ENCODE measurements around the gene TOX3.

GRCh38 chr16:52526830-52527229 lies 20.1 kb downstream of the TOX3 start:
- TF ChIP-seq, protein P1, sequence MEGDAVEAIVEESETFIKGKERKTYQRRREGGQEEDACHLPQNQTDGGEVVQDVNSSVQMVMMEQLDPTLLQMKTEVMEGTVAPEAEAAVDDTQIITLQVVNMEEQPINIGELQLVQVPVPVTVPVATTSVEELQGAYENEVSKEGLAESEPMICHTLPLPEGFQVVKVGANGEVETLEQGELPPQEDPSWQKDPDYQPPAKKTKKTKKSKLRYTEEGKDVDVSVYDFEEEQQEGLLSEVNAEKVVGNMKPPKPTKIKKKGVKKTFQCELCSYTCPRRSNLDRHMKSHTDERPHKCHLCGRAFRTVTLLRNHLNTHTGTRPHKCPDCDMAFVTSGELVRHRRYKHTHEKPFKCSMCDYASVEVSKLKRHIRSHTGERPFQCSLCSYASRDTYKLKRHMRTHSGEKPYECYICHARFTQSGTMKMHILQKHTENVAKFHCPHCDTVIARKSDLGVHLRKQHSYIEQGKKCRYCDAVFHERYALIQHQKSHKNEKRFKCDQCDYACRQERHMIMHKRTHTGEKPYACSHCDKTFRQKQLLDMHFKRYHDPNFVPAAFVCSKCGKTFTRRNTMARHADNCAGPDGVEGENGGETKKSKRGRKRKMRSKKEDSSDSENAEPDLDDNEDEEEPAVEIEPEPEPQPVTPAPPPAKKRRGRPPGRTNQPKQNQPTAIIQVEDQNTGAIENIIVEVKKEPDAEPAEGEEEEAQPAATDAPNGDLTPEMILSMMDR (conservative IDR thresholded peaks at IDR 0.05; ENCODE audit: low read depth in 2 of 2): no peak
- TF ChIP-seq STAT1 (IDR thresholded peaks at IDR 0.05; ENCODE audit: unreplicated experiment): no peak
- TF ChIP-seq ZNF114 (CRISPR knock-in tag; IDR thresholded peaks at IDR 0.05): no peak
- TF ChIP-seq CREB1 (CRISPR knock-in tag; IDR thresholded peaks at IDR 0.05; ENCODE audit: low read depth): no peak
- TF ChIP-seq EZH2 (IDR thresholded peaks at IDR 0.05; ENCODE audit: low read depth, unreplicated experiment): no peak
- TF ChIP-seq EZH2phosphoT487 (IDR thresholded peaks at IDR 0.05; ENCODE audit: unreplicated experiment): no peak
- no peak for TF ChIP-seq POLR2AphosphoS5 (IDR thresholded peaks at IDR 0.05; ENCODE audit: low read depth)
- TF ChIP-seq, protein P2, sequence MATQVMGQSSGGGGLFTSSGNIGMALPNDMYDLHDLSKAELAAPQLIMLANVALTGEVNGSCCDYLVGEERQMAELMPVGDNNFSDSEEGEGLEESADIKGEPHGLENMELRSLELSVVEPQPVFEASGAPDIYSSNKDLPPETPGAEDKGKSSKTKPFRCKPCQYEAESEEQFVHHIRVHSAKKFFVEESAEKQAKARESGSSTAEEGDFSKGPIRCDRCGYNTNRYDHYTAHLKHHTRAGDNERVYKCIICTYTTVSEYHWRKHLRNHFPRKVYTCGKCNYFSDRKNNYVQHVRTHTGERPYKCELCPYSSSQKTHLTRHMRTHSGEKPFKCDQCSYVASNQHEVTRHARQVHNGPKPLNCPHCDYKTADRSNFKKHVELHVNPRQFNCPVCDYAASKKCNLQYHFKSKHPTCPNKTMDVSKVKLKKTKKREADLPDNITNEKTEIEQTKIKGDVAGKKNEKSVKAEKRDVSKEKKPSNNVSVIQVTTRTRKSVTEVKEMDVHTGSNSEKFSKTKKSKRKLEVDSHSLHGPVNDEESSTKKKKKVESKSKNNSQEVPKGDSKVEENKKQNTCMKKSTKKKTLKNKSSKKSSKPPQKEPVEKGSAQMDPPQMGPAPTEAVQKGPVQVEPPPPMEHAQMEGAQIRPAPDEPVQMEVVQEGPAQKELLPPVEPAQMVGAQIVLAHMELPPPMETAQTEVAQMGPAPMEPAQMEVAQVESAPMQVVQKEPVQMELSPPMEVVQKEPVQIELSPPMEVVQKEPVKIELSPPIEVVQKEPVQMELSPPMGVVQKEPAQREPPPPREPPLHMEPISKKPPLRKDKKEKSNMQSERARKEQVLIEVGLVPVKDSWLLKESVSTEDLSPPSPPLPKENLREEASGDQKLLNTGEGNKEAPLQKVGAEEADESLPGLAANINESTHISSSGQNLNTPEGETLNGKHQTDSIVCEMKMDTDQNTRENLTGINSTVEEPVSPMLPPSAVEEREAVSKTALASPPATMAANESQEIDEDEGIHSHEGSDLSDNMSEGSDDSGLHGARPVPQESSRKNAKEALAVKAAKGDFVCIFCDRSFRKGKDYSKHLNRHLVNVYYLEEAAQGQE (IDR thresholded peaks at IDR 0.05; ENCODE audit: unreplicated experiment): no peak
- TF ChIP-seq, protein P3, sequence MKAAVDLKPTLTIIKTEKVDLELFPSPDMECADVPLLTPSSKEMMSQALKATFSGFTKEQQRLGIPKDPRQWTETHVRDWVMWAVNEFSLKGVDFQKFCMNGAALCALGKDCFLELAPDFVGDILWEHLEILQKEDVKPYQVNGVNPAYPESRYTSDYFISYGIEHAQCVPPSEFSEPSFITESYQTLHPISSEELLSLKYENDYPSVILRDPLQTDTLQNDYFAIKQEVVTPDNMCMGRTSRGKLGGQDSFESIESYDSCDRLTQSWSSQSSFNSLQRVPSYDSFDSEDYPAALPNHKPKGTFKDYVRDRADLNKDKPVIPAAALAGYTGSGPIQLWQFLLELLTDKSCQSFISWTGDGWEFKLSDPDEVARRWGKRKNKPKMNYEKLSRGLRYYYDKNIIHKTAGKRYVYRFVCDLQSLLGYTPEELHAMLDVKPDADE (IDR thresholded peaks at IDR 0.05): no peak
- TF ChIP-seq ZNF462 (CRISPR knock-in tag; IDR thresholded peaks at IDR 0.05): no peak
- TF ChIP-seq JUNB (IDR thresholded peaks at IDR 0.05; ENCODE audit: unreplicated experiment): no peak
- no peak for TF ChIP-seq NANOG (IDR thresholded peaks at IDR 0.05; ENCODE audit: borderline replicate concordance)
